HG03469 (cell line): ENCODE measurements around the gene PRKCQ.

Source experiments
- ATAC-seq: cut with Tn5 transposase; IDR thresholded peaks from one replicate; pipeline ENCODE4 v1.9.1; 2021; ENCODE audit warnings: mild to moderate bottlenecking, moderate library complexity, moderate number of reproducible peaks; ENCODE audit not compliant: unreplicated experiment

The PRKCQ gene

DNA sequence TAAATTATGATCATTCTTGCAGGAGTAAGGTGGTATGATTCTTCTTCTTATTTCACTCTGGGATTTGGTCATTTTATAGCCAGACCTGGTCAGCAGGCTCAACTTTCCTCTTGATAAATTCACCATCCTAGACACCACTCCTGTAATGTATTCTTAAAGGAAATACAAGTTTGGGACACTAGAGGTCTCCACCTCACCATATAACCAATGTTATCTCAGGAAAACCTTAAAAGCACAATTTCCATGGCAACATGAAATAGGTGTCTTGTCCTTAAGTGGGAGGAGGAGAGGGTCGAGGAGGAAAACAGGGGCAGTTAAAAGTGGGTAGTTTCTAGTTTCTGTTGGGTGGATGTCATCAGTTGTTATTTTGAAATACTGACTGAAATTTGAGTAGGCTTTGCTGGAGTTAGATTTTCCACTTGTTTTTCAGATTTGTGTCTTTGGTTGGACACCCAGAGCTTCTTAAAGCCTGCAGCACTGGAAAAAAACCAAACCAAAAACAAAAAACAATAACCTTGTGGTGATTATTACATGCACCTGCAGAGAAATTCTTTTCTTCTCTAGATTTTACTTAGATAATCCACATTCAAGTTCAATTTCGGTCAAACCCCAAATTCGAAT, 163.1 kb downstream of the PRKCQ start:
- ATAC-seq: no peak

DNA sequence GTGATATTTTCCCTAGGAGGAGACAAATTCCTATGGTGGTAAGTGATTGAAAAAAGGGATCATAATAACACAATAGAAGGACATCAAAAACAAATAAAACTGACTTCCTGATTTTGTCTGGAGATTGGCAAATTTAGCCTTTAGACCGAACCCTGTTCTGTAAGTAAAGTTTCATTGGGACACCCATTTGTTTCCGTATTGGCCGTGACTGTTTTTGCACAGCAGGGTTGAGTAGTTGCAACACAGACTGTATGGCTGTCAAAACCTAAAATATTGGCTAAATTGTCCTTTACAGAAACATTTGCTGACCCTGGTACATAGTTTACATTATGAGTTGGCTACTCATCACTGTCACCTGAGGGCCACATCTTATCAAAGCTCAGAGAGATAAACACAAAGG, 168.6 kb downstream of the PRKCQ start:
- ATAC-seq: no peak

DNA sequence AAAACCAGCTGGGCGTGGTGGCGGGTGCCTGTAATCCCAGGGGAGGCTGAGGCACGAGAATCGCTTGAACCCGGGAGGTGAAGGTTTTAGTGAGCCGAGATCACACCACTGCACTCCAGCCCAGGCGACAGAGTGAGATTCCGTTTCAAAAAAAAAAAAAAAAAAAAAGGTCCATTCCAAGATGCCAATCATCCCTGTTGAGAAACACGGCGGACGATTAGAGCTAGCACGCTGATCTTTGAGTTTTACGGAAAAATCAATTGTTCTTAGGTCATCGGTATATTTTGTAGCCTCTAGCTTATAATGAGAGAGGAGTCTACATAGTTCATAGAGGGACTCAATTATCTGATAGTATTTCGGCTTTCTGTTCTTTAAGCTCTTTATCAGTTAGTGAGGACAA, 169.2 kb downstream of the PRKCQ start:
- no peak for ATAC-seq

DNA sequence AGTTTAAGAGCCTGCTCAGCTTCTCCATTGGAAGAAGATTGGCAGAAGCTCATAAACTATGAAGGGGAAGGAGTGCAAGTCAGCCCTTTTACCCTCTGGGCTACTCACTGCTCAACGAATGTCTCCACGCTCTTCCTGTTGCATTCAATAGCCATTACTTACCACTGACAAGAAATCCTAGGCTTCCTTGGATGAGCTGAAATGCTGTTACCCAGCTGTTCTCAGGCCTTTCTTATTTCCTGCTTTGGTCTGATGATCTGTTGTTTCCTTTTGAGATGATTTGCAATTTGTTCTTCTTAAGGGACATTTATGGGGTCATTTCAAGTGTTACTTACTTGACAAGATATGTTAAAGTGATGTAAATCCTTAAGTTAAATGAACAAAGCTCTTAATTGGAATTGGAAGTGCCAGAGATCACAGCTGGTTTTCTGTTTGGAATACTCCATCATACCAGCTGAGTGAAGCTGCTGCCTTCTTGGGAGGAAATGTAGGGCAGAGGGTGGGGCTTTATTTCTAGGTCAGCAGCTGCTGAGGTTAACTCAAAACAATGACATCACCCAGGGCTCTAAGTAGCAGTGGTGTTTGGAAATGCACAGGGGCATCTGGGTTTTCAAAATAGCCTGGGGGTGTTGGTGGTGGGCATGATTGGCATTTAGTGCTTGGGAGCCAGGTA, 170.0 kb downstream of the PRKCQ start:
- no peak for ATAC-seq

DNA sequence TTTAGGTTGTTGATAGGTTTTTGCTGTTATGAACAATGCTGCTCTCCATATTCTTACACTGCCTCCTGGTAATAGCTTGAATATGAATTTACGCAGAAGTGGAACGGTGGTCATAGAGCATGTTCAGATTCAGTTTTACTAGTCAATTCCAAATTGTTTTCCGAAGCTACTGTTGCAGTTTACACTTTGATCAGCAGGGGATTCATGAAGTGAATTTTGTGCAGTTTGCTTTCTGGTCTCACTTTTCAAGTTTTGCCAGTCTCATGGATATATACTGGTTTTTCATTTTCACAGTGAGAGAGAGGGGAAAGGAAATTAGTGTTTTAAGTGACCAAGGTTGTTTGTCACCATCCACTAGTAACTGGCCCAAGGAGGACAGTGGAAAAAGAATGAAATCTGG, 171.3 kb downstream of the PRKCQ start:
- ATAC-seq: no peak

DNA sequence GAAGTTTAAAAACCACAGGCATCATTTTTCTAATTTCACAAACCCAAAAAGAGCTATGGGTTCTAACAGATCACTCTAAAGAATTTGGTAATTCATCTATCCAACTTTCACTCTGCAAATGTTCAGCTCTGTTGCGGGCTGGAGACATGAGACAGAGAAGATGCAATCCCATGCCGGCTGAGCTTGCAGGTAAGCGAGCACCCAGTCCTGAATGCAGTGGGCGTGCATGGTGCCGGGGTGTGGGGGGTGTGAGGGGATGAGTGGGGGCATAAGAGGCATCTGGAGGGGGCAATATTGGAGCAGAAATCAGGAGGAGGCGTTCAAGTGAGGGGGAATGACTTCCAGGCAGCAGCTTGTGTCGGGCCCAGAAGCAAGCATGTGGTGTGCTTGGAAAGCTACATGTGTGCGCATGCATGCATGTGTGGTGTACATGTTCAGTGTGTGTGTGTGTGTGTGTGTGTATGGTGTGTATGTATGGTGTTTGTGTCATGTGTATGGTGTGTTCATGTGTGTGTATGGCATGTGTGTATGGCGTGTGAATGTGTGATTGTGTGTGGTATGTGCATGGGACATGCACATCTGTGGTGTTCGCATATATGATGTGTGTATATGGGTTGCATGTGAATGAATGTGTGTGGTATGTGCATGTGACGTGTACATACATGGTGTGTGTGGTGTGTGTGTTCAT, 172.9 kb downstream of the PRKCQ start:
- ATAC-seq: no peak

DNA sequence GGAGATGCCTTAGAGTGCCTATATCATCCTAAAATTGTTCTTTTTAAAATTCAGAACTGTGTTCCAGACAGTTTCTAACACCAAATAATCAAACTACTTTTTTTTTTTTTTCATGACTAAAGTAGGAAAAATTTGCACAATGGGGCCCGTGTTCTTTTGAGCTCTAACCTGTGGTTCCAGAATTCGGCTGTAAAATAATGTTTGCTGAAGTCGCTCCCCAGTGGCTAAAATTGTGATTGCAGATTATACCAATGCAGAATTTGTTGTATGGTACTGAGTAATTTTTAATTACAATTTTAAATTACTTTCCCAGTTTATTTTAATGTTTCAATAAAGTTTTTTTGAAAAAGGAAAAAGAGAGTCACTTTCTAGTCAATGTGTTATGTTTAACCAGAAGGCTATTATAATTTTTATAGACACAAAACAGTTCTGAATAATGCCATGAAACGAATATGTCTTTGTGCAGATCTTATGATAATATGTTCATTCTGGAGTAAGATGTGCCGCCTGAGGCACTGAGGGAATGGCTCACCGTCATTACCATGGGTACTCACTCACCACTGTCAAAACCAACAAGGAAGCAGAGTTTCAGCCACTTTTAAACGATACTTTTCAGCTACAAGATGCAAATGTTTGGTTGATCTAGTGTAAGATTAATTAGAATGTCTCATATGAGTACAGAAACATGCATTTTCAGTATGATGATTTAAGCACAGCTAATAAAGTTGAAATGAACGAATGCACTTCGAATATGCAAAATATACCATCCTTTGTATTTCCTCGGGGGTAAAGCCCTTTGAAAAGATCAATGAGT, 173.6 kb downstream of the PRKCQ start:
- no peak for ATAC-seq

DNA sequence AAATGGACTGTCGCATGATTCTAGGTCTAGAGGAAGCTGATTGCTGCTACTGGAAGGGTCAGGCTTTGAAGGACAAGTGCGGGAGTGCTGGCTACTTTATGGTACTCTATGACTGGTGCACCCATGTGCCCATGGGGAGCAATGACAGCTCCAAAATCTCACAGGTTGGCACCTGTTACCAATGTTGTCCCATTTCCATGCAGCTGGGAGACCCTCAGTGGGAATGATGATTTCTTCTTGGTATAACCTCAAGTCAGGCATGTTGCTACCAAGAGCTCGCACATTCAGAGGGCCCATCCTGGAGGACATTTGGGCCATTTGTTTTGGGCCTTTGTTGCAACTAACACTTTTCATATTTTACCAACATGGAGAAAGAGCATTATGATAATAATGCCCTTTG, 174.4 kb downstream of the PRKCQ start:
- ATAC-seq: no peak

DNA sequence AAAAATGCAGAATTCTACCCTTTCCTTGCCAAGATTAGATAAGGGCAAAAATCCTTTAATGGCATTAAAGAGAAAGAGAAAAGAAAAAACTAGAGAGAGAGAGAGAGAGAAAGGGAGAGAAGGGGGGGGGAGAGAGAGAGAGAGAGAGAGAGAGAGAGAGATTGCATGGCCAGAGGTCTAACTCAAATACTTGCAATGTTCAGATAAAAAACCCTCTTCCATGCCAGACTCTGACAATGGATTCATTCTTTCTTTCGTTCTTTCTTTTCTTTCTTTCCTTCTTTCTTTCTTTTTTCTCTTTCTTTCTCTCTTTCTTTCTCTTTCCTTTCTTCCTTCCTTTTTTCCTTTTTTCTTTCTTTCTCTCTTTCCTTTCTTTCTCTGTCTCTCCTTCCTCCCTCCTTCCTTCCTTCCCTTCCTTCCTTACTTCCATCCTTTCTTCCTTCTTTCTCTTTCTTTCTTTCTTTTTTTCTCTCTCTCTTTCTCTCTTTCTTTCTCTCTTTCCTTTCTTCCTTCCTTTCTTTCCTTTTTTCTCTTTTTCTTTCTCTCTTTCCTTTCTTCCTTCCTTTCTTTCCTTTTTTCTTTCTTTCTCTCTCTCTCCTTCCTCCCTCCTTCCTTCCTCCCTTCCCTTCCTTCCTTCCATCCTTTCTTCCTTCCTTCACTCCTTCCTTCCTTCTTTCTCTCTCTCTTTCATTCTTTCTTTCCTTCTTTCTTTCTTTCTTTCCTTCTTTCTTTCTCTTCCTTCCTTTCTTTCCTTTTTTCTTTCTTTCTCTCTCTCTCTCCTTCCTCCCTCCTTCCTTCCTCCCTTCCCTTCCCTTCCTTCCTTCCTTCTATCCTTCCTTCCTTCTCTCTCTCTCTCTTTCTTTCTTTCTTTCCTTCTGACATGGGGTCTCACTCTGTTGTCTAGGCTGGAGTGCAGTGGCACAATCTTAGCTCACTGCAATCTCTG, 175.7 kb downstream of the PRKCQ start:
- no peak for ATAC-seq

DNA sequence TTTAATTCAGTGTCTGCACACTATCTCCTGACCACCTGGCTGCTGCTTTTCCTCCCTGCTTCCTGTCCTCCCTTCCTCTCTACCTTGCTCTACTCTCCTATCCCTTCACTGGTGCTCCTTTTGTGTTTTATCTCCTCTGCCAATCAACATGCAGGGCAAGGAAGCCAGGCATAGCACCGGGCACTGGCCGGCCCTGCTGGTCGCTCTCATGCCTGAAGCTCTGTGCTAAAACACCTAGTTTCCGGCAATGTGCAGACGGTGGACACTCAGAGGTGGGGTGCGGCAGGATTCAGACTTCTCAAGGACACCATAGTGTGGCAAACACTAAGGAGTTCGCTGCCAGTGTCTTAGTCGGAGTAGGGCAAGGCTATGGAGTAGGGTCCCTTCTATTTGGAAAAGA, 177.1 kb downstream of the PRKCQ start:
- no peak for ATAC-seq

DNA sequence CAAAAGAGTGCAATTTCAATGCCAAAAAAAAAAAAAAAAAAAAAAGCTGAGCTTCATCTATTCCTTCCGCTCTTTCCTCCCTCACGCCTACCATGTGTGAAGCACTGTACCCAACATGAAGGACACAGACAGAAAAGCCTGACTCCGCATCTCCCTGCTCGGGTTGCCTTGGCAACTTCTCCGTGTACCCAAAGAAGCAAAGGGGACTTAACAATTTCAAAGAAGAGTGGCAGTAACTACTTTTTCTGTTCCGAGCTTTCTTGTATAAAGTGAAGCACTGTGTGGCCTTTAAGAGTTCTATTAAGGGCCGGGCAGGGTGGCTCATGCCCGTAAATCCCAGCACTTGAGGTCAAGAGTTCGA, 177.7 kb downstream of the PRKCQ start:
- no peak for ATAC-seq

DNA sequence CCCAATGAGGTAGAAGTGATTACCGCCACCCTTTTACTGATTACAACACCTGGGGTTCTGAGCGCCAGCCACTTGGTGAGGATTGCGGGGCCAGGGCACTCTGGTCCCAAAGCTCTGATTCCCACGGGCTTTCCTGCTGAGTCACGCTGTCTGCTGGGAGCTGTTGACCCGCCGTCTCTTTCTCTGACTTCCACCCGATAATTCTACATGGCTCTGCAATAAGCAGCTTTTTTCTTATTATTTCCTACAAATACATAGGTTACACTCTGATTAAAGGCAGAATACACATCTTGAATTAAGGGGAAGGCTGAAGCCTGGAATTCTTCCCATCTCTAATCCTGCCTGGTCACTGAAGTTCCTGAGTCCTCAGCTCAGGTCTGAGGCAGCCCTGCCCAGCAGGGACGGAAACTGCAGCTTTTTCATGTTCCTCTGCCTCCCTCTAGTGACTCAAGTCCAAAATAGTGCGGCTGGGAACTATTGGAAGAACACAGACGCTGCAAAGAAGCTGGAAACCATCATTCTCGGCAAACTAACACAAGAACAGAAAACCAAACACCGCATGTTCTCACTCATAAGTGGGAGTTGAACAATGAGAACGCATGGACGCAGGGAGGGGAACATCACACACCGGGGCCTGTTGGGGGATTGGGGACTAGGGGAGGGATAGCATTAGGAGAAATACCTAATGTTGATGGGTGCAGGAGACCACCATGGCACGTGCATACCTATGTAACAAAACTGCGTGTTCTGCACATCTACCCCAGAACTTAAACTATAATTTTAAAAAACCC, 178.3 kb downstream of the PRKCQ start:
- peak; percentile 58 for ATAC-seq

DNA sequence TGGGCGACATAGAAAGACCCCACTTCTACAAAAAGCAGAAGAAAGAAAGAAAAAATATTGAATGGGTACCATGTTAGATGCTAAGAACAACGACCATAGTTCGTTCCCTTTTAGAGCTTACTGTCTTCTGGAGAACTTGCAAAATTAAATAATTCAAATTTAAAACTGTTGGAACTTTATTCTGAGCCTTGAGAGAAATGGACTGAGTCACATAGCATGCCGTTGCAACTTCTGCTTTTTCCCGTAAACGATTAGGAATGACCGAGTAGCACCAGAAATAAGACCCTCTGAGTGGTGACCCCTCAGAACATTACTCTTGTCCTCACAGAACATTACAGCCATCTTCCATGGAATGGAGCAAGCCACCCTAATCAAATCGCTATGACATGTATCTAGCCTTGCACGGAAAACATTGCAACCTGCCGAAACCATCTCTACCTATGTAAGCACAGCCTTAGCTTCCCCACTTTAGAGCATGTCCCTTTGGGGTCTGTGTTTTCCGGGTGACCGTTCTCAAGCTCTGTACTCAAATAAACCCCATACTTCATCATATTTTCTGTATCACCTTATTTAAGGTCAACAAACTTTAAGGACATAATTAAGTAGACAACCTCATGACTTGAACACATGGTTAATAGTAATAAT, 179.1 kb downstream of the PRKCQ start:
- ATAC-seq: no peak

DNA sequence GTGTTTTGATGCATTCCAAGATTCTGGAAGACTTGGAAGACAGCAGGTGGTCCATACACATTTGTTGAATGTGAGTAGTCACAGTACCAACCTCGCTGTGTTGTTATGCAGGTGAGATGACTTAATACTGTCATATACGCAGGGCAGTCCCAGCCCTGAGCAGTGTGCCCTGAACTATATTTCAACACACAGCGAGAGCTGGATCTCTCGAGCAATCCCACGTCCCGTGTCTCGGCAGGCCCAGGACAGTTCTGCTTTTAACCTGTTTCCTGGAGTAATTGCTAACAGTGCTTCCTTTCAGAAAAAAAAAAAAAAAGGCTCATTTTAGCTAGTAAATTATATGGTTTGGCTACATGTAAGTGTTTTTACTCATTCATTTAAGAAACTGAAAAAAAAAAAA, 179.7 kb downstream of the PRKCQ start:
- ATAC-seq: no peak

DNA sequence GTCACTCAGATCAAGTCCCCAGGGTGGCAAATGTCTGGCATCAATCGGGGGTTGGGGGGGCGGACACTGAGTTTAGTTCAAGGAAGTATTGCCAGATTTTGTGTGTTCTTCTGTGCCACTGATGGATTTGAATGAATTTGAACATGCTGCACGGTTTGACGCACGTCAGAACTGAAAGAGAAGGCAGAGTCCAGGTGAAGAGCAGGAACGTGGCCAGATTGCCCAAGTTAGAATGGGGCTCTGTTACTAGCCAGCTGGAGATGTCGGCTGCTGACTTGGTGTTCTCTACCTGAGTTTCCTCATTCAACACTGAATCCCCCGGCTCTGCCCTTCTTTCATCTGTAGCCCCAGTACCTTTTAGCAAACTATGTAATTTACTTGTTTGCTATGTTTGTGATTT, 180.2 kb downstream of the PRKCQ start:
- ATAC-seq: no peak

DNA sequence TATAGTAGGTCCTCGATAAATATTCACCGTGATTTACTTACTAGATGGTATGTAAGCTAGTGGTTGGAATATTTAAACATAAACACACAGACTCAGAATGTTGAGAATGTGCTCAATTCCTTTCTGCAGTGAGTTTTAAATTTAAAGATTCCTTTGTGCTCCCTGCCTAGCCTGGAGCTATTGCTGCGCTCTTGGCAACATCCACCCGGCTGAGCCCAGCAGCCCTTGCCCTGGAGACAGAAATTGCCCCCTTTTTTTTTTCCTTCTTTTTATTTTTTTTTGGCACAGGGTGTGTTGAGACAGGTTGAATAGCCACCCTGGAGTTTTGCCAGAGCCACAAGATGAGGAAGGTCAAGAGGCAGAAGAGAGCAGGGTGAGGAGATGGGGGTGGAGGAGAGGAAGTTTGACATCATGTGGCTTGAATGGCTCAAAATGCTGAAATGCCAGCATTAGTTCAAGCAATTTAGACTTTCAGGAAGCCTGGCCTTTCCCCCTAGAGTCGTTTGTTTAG, 180.8 kb downstream of the PRKCQ start:
- no peak for ATAC-seq

DNA sequence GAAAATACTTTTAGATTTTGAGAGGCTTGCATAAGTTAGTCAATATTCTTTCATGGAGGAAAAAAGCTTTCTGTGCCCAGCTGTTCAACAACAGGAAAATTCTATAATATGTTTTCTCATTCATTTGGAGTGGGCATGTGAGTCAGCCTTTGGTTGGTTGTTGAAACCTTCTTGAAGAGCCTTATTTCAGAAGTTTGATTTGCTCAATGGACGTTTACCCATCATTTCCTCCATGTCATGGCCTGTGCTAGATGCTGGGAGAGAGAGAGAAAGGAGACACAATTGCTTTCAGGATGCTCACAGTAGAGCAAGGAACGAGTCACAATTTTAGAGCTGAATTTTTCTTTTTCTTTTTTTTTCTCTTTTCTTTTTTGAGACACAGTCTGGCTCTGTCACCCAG, 181.7 kb downstream of the PRKCQ start:
- ATAC-seq: no peak

DNA sequence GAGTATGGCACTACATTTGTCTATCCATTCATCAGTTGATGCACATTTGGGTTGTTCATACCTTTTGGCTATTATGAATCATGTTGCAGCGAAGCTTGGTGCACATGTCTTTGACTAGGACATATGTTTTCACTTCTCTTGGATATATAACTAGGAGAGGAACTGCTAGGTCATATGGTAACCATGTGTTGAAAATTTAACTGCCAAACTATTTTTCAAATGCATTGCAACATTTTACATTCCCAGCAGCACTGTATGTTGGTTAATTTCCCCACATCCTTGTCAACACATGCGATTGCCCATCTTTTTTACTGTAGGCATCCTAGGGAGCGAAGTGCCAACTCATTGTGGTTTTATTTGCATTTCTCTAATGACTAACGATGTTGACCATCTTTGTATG, 183.4 kb downstream of the PRKCQ start:
- no peak for ATAC-seq

DNA sequence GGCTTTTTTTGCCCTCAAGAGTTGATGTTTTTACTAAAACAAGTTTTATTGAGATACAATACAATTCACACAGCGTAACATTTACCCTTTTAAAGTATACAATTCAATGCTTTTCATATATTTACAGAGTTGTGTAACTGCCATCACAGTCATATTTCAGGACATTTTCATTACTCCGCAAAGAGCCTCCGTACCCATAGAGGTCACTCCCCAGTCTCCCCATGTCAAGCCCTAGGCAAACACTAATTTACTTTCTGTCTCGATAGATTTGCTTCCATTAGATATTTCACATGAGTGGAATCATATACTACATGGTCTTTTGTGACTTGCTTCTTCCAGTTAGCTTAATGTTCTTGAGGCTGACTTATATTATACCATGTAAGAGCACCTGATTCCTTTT, 183.8 kb downstream of the PRKCQ start:
- no peak for ATAC-seq
